ENCODE measurements around the gene GLCE. TPM values are rescaled to one million over a fixed set of nuclear protein-coding genes. Genes with fewer than 3 reads are reported as not detected.

The GLCE gene
- polyA plus RNA-seq, 6 donors from 2014 or later: 5.1 to 8.9 (median 6.7) TPM

DNA sequence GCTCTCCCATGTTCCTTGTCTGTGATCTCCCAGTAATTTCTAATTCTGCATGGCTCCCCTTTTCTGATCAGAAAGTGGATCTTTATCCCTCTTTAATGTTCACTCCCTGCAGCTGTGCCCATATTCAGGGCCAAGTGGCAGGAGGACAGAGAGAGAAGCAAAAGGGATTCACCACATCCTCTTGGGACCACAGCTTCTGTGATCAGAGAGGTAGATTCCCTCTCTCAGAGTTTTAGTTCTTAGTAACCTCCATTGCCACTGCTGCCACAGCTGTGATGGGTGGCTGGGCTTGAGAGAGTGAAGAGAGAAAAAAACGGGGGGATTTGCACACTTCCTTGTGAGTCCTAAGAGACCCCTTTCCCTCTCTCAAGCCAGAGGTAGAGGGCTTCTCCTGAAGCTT lies 49.2 kb downstream of the GLCE start:
- peaks cover 0 to 10% of the 10 kb centered on the region in 2 donors for H3K36me3 Mint-ChIP-seq
- H3K27me3 Mint-ChIP-seq: no peaks in the 10 kb centered on the region
- no peak overlapping the region for H3K27ac Mint-ChIP-seq
- no peak for DNase-seq
- no peak overlapping the region for H3K4me3 Mint-ChIP-seq
- H3K9me3 Mint-ChIP-seq: peaks cover 0 to 14% (median 3%) of the 10 kb centered on the region in 7 donors
- no peak for ATAC-seq (ENCODE audit: low read depth in 2 of 2)
- H3K4me1 Mint-ChIP-seq: no peaks in the 10 kb centered on the region

DNA sequence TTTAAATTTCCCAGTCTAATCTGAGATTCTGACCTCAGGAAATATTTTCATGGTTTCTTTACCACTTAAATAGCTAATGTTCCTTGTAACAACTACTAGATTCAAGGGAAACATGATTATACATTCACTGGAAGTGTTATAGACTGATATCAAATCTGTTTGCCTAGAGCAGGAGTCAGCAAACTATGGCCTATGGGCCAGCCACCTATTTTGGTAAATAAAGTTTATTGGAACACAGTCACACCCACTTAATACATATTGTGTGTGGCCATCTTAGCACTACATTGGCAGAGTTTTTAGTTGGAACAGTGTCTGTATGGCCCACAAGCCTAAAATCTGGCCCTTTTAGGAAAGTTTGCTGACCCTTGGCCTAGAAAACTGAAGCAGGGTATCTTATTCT lies 50.1 kb downstream of the GLCE start:
- no peaks in the 10 kb centered on the region for H3K4me1 Mint-ChIP-seq
- peaks cover 0 to 14% (median 3%) of the 10 kb centered on the region in 7 donors for H3K9me3 Mint-ChIP-seq
- no peak for ATAC-seq (ENCODE audit: low read depth in 2 of 2)
- no peak for DNase-seq
- H3K27me3 Mint-ChIP-seq: no peaks in the 10 kb centered on the region
- no peak overlapping the region for H3K4me3 Mint-ChIP-seq
- peaks cover 0 to 10% of the 10 kb centered on the region in 2 donors for H3K36me3 Mint-ChIP-seq
- no peak overlapping the region for H3K27ac Mint-ChIP-seq

DNA sequence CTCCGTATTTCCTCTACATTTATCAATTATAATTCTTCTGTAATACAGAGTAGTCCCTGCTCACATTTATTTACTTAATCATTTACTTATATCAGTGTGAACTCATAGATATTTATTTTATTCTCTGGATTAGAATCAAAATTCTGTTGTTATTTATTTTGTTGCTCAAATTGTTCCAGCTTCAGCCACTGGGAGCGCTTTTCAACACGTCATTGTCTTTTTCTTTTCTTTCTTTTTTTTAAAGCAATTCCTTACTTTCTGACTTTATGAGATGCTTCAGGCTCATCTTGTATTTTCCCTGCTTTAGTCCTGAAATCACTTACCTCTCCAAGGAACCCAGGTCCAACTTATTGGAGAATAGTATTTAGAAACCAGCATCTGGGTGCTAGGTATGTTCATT lies 53.4 kb downstream of the GLCE start:
- no peak for DNase-seq
- Mint-ChIP-seq H3K27ac (no peak overlapping the region), H3K27me3 (no peaks in the 10 kb centered on the region), H3K4me1 (no peaks in the 10 kb centered on the region), H3K4me3 (no peak overlapping the region), H3K9me3 (peaks cover 0 to 8% (median 0%) of the 10 kb centered on the region in 7 donors), H3K36me3 (peaks cover 0 to 9% of the 10 kb centered on the region in 2 donors)
- ATAC-seq (ENCODE audit: low read depth in 2 of 2): no peak

DNA sequence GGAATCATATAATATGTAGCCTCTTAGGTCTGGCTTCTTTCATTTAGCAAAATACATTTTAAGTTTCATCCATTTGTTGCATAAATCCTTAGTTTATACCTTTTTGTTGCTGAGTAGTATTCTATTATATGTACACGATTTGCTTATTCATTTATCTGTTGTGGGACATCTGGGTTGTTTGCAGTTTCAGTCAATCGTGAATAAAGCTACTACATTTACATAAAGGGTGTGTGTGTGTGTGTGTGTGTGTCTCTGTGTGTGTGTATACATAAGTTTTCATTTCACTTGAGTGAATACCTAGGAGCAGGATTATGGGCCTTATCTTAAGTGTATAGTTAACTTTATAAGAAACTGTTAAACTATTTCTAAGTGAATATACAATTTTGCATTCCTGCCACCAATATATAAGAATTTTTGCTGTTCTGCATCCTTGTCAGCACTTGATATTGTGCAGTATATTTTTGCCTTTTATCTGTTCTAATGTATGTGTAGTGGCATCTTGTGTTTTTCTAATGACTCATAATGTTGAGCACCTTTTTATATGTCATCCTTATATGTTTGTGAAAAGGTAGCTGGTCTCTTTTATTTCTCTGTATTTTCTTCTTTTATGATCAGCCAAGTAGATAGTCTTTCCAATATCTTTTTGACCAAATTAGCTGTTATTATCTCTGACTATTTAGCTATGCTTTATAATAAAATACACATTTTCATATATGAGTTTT lies 55.0 kb downstream of the GLCE start:
- peaks cover 0 to 6% of the 10 kb centered on the region in 2 donors for H3K36me3 Mint-ChIP-seq
- H3K27me3 Mint-ChIP-seq: no peaks in the 10 kb centered on the region
- peaks cover 0 to 2% (median 0%) of the 10 kb centered on the region in 7 donors for H3K9me3 Mint-ChIP-seq
- no peaks in the 10 kb centered on the region for H3K4me1 Mint-ChIP-seq
- H3K27ac Mint-ChIP-seq: peak overlapping the region in 1 of 6 donors; percentile 30
- no peak for DNase-seq
- no peak for ATAC-seq (ENCODE audit: low read depth in 2 of 2)
- no peak overlapping the region for H3K4me3 Mint-ChIP-seq

DNA sequence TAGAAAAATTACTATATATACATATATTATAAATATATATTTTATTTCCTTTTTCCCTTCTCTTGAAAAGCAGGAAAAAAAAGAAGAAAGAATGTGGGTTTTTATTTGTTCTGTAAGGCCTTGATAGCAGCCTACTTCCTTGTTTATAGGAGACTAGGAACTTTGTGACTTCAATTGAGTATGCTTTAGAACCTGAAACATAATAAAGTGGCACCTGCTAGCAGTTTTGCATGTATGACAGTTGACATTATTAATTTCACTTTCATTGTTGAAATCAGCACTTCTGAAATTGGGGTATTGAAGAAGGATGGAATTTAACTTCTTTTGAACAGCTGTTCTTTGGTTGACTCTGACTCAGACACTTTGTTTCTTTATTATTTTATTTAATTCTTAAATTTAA lies 56.9 kb downstream of the GLCE start:
- Mint-ChIP-seq H3K27me3 (no peaks in the 10 kb centered on the region), H3K4me1 (no peaks in the 10 kb centered on the region), H3K9me3 (peaks cover 0 to 8% (median 0%) of the 10 kb centered on the region in 7 donors), H3K36me3 (peaks cover 0 to 9% of the 10 kb centered on the region in 2 donors), H3K4me3 (no peak overlapping the region), H3K27ac (no peak overlapping the region)
- ATAC-seq (ENCODE audit: low read depth in 2 of 2) (no peak), DNase-seq (no peak)

DNA sequence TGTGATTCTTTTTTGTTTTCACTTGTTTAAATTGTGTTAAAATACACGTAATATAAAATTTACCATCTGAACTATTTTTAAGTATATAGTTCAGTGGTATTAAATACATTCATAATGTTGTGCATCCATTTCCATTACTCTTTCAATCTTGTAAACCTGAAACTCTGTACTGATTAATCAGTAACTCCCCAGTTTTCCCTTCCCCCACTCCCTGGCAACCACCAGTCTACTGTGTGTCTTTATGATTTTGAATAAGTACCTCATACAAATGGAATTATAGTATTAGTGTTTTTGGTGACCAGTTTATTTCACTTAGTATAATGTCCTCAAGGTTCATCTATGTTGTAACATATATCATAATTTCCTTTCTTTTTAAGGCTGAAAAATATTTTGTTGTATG lies 59.3 kb downstream of the GLCE start:
- H3K4me3 Mint-ChIP-seq: no peak overlapping the region
- H3K27me3 Mint-ChIP-seq: no peaks in the 10 kb centered on the region
- peaks cover 19 to 27% of the 10 kb centered on the region in 2 donors for H3K36me3 Mint-ChIP-seq
- peaks cover 9 to 29% (median 16%) of the 10 kb centered on the region in 7 donors for H3K9me3 Mint-ChIP-seq
- no peak overlapping the region for H3K27ac Mint-ChIP-seq
- ATAC-seq (ENCODE audit: low read depth in 2 of 2): no peak
- no peak for DNase-seq
- no peaks in the 10 kb centered on the region for H3K4me1 Mint-ChIP-seq

DNA sequence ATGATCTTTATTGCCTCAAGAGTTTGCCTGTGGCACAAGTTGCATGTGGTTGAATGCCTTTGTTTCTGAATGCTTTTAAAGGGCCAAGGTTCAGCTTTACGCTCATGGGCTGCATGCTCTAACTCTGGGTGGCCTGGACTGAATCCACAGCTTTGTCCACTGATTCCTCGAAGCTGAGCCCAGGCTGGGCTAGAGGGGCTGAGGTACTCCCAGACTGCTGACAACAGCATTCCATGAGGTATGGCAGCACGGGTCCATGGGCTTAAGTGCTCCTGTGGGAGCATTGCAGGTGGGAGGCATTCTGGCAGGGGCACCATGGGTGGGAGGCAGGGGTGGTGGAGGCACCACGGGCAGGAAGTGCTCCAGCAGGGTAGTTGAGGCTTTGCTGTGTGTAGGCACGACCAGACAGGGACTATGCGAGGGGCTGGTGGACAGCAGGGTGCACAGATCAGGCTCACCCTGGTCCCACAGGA lies 61.6 kb downstream of the GLCE start:
- Mint-ChIP-seq H3K36me3 (peaks cover 19 to 30% of the 10 kb centered on the region in 2 donors), H3K27me3 (no peaks in the 10 kb centered on the region), H3K4me3 (no peak overlapping the region), H3K4me1 (no peaks in the 10 kb centered on the region), H3K27ac (no peak overlapping the region), H3K9me3 (peaks cover 9 to 29% (median 16%) of the 10 kb centered on the region in 7 donors)
- DNase-seq (no peak), ATAC-seq (ENCODE audit: low read depth in 2 of 2) (no peak)

DNA sequence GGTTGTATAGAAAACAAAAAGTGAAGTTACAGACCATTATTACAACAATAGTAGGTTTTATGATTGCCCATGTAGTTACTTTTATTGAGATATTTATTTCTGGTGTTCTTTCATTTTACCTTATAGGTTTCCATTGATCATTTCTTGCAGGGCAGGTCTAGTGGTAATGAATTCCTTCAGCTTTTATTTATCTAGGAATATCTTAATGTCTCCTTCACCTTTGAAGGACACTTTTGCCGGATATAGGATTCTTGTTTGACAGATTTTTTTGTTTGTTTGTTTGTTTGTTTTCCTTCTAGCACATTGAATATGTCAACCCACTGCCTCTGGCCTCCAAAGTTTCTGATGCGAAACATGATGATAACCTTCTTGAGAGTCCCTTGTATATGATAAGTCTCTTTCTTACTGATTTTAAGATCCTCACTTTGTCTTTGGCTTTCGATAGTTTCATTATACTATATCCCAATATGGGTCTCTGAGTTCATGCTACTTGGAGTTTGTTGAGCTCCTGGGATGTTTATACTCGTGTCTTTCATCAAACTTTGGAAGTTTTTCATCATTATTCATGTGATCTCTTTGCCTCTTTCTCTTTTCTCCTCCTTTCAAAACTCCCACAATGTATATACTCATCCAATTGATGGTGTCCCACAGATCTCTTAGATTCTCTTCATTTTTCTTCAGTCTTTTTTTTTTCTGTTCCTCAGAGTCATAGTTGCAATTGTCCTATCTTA lies 62.8 kb downstream of the GLCE start:
- Mint-ChIP-seq H3K27me3 (no peaks in the 10 kb centered on the region), H3K9me3 (peaks cover 9 to 29% (median 16%) of the 10 kb centered on the region in 7 donors), H3K4me3 (no peak overlapping the region), H3K36me3 (peaks cover 23 to 30% of the 10 kb centered on the region in 2 donors), H3K4me1 (no peaks in the 10 kb centered on the region), H3K27ac (peak overlapping the region in 2 of 6 donors; percentile 2 to 15)
- ATAC-seq (ENCODE audit: low read depth in 2 of 2): no peak
- no peak for DNase-seq

DNA sequence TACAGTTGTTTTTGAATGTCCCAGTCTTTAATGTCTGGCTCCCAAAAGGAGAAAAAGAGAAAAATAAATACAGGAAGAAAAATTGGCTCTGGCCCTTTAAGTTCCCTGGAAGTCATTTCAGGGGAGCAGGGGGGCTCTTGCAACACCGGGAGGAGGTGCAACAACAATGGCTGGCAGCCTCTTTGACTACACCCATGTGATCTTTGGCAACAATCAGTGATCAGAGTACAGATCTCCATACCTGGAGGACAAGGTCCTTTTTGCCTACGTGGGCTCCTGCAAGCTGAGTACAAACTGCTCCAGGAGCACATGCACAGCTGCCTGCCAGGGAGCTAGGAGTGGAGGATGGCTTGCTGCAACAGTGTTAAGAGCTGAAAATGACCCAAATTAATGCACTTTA lies 63.9 kb downstream of the GLCE start:
- no peaks in the 10 kb centered on the region for H3K4me1 Mint-ChIP-seq
- H3K4me3 Mint-ChIP-seq: peak overlapping the region in 1 of 8 donors; percentile 28
- peaks cover 9 to 29% (median 16%) of the 10 kb centered on the region in 7 donors for H3K9me3 Mint-ChIP-seq
- no peaks in the 10 kb centered on the region for H3K27me3 Mint-ChIP-seq
- ATAC-seq (ENCODE audit: low read depth in 2 of 2): no peak
- H3K36me3 Mint-ChIP-seq: peaks cover 30 to 33% of the 10 kb centered on the region in 2 donors
- H3K27ac Mint-ChIP-seq: no peak overlapping the region
- DNase-seq: no peak

DNA sequence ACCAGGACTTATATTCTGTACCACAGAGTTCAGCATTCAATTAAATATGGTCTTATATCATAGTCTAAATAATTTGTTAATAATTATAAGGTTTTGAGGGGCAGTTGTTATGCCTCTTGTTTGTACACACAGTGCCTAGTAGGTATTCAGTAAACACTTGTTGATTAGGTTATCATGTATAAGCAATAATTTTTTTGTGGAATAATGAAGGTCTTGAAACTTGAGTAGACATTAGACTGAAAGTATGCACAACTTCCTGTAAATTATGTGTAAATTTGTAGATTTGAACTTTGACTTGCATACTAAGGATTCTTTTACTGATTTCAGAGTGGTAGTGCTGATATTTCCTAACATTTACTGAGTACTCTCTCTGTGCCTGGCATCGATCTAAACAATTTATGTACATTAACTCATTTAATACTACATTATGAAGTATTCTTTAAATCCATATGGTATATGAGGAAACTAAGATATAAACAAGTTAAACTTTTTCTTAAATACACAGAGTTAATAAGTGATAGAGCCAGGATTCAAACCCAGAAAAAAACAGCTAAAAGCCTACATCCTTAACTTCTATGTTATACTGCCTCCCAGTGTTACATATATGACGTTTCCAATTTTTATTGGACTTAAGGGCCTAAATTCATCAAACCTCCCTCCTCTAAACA lies 65.1 kb downstream of the GLCE start:
- DNase-seq (no peak), ATAC-seq (ENCODE audit: low read depth in 2 of 2) (no peak)
- no peaks in the 10 kb centered on the region for H3K27me3 Mint-ChIP-seq
- H3K36me3 Mint-ChIP-seq: peaks cover 27 to 34% of the 10 kb centered on the region in 2 donors
- peaks cover 9 to 28% (median 16%) of the 10 kb centered on the region in 7 donors for H3K9me3 Mint-ChIP-seq
- H3K4me3 Mint-ChIP-seq: no peak overlapping the region
- H3K4me1 Mint-ChIP-seq: no peaks in the 10 kb centered on the region
- no peak overlapping the region for H3K27ac Mint-ChIP-seq

DNA sequence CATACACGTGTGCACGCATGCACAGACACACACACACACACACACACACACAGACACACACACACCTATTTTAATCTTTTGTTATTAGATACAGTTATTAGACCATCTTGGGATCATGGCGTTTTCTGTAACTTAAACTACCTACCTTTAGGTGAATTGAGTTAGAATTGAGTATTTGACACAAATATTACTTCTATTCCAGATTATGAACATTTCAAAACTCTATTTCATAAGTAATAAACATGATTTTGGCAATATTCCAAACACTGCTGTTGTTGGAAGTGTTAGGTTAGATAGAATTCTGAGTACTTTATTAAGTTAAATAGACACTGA lies 65.6 kb downstream of the GLCE start:
- Mint-ChIP-seq H3K27ac (no peak overlapping the region), H3K36me3 (peaks cover 25 to 34% of the 10 kb centered on the region in 2 donors), H3K4me3 (no peak overlapping the region)

DNA sequence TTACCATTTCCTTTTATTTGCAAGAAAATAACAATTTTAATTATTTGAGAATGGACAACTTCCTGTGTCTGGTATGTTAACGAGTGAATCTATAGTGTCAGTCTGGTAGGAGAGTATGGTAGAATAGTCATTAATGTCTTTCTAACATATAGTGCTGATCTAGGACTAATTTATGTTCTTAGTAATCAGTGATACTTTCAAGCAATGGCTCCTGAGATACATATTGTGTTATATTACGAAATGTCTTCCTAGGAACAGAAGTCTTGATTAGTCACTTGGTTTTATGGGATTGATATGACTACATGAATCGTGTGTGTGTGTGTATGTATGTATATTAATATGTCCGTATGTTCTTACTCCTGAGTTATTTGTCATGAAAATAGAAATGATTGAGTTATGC lies 71.7 kb downstream of the GLCE start:
- ATAC-seq (ENCODE audit: low read depth in 2 of 2) (no peak), DNase-seq (no peak)
- H3K27ac Mint-ChIP-seq: no peak overlapping the region

More for the DNA sequence above, 65.6 kb downstream of the GLCE start:
- no peaks in the 10 kb centered on the region for H3K27me3 Mint-ChIP-seq
- H3K4me1 Mint-ChIP-seq: no peaks in the 10 kb centered on the region
- DNase-seq: no peak
- H3K9me3 Mint-ChIP-seq: peaks cover 9 to 27% (median 16%) of the 10 kb centered on the region in 7 donors
- ATAC-seq (ENCODE audit: low read depth in 2 of 2): no peak

DNA sequence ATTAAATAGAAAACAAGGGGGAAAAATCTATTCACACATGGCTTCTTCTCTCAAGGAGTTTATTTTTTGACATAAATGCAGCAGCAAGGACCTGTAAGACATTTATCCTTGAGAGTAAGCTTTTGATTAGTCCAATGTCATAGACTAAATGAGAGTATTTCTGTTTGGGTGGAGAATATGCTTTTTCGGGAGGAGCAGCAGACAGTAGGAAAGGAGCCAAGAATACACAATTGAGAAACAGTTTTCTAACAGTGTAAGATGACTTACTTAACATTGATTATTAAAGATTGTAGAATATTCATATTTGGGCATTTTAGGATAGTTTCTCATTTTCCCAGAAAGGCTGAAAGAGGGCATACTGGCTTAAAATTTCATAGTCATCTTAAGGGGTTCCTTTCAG lies 72.3 kb downstream of the GLCE start:
- H3K4me1 Mint-ChIP-seq: no peaks in the 10 kb centered on the region
- peaks cover 0 to 15% of the 10 kb centered on the region in 2 donors for H3K36me3 Mint-ChIP-seq
- DNase-seq (no peak), ATAC-seq (ENCODE audit: low read depth in 2 of 2) (no peak)
- no peak overlapping the region for H3K27ac Mint-ChIP-seq
- no peaks in the 10 kb centered on the region for H3K27me3 Mint-ChIP-seq
- no peak overlapping the region for H3K4me3 Mint-ChIP-seq
- H3K9me3 Mint-ChIP-seq: no peaks in the 10 kb centered on the region

More for the DNA sequence above, 71.7 kb downstream of the GLCE start:
- Mint-ChIP-seq H3K27me3 (no peaks in the 10 kb centered on the region), H3K9me3 (no peaks in the 10 kb centered on the region), H3K4me1 (no peaks in the 10 kb centered on the region), H3K36me3 (peaks cover 0 to 15% of the 10 kb centered on the region in 2 donors), H3K4me3 (no peak overlapping the region)

All from naive B cell (primary cell).